ENCODE measurements around the gene KLK7.

- TF ChIP-seq CTCF (IDR thresholded peaks at IDR 0.05; ENCODE audit: extremely low read depth in 1 of 2, insufficient read depth in 1 of 2, low read depth in 1 of 2, low read length in 2 of 2), result no peak
- TF ChIP-seq EZH2 (IDR thresholded peaks at IDR 0.05; ENCODE audit: borderline replicate concordance, low read depth, low read length, severe bottlenecking), result no peak
Measured at GRCh38 chr19:50952910-50953309, 30.8 kb downstream of the KLK7 start, which contains the start of gene KLK5.

Measured in endothelial cell of umbilical vein (primary cell).